Measurements from ENCODE around the gene TSSK3.

DNA sequence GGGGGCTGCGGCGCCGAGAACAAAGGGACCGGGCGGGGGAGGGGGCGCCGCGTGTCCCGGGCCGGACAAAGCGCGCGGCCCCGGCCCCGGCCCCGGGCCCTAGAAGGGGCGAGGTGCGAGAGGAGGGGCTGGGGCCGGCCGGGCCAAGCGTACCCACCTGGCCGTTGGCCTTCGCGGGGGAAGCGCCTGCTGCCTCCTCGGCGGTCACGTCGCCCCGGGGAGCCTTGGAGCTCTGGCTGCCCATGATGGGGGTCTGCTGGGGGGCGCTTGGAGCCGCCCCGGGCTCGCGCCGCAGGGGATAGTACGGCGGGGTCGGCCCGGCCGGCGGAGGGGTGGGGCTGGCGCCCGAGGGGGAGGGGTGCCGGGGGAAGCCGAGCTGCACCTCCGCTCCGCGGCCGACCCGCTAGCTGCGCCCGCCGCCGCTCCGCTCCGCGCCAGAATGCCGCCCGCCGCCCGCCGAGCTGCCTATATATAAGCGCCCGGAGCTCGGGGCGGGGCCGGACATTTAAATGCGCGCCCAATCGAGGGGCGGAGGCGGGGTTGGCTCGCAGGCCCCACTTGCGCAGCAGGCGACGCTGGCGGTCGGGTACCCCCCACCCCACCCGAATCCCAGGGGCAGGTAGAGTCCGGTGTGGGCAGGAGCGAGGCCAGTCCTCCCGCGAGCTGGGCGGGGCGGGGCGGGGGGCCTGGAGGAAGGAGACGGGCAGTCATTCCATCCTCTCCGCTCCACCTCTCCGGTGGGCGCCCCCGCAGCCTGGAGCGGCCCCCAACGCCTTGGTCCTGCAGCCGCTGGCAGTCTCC, 26.3 kb upstream of the TSSK3 start, which contains the start of gene MARCKSL1:
- TF ChIP-seq, protein P1, sequence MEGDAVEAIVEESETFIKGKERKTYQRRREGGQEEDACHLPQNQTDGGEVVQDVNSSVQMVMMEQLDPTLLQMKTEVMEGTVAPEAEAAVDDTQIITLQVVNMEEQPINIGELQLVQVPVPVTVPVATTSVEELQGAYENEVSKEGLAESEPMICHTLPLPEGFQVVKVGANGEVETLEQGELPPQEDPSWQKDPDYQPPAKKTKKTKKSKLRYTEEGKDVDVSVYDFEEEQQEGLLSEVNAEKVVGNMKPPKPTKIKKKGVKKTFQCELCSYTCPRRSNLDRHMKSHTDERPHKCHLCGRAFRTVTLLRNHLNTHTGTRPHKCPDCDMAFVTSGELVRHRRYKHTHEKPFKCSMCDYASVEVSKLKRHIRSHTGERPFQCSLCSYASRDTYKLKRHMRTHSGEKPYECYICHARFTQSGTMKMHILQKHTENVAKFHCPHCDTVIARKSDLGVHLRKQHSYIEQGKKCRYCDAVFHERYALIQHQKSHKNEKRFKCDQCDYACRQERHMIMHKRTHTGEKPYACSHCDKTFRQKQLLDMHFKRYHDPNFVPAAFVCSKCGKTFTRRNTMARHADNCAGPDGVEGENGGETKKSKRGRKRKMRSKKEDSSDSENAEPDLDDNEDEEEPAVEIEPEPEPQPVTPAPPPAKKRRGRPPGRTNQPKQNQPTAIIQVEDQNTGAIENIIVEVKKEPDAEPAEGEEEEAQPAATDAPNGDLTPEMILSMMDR (conservative IDR thresholded peaks at IDR 0.05; ENCODE audit: low read depth, low read length) = no peak
- TF ChIP-seq EZH2 (IDR thresholded peaks at IDR 0.05; ENCODE audit: borderline replicate concordance, low read depth, low read length, poor library complexity, severe bottlenecking) = no peak
